ENCODE results near the gene CAPSL. TPM values are rescaled to one million over a fixed set of nuclear protein-coding genes. Genes with fewer than 3 reads are reported as not detected.
"Not testable (repeated sequence)": the region's sequence is repeated elsewhere in the genome, so short reads cannot be mapped to it uniquely, and the experiment has no call there.

CAPSL gene
- polyA plus RNA-seq = not detected

DNA sequence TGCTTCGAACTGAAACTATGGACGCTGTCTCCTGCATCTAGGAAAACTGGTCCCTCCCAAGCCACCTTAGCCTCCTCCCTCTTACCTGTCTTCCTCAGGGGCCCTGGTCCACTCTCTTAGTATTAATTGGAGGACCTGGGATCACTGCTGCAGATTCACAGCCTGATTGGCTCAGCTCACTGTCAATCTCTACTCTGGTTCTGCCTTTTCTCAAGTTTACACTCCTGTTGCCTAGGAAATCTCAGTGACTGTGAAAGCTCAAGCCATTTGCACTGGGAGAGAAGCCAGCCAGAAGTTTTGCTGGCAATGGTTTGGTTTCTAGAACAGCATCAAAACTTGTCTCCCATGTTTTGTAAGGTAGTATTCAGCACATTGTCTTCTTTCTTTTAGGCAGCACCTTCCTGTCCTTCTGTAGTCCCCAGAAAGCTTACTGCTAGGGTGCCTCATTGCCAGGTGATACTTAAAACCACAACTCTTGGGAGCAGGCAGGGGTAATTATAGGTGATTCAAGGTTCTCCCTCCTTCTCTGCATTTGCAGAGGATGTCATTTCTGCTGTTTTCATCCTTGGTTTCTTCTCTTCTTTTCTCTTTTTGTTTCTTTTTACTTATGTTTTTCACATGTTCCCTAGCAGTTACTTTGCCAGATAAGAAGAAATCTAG is at the start of gene CAPSL:
Gene CAPSL (minus strand): TSS at position 55 of the 660 bp plus-strand sequence. CDS start 17,502 bp downstream, outside the sequence.
- H3K4me1 Mint-ChIP-seq = no peaks in the 10 kb centered on the region
- H3K9me3 Mint-ChIP-seq = no peaks in the 10 kb centered on the region
- H3K27me3 Mint-ChIP-seq (ENCODE audit: low read depth in 3 of 3) = peaks cover 0 to 10% (median 2%) of the 10 kb centered on the region in 3 donors
- DNase-seq = no peak
- H3K36me3 Mint-ChIP-seq = no peaks in the 10 kb centered on the region
- H3K27ac Mint-ChIP-seq = no peak within 1 kb of the TSS
- no peak within 1 kb of the TSS for H3K4me3 Mint-ChIP-seq

- no peaks in the 10 kb centered on the region for H3K4me1 Mint-ChIP-seq
- peaks cover 0 to 4% (median 2%) of the 10 kb centered on the region in 6 donors for H3K9me3 Mint-ChIP-seq
- H3K27me3 Mint-ChIP-seq (ENCODE audit: low read depth in 3 of 3) = peaks cover 2 to 18% (median 6%) of the 10 kb centered on the region in 3 donors
- H3K27ac Mint-ChIP-seq = no peak overlapping the region
- no peak overlapping the region for H3K4me3 Mint-ChIP-seq
- peaks cover 0 to 2% (median 0%) of the 10 kb centered on the region in 3 donors for H3K36me3 Mint-ChIP-seq
- no peak for DNase-seq
These were observed 49.4 kb upstream of the CAPSL start for GRCh38 chr5:35987776-35988175.

DNA sequence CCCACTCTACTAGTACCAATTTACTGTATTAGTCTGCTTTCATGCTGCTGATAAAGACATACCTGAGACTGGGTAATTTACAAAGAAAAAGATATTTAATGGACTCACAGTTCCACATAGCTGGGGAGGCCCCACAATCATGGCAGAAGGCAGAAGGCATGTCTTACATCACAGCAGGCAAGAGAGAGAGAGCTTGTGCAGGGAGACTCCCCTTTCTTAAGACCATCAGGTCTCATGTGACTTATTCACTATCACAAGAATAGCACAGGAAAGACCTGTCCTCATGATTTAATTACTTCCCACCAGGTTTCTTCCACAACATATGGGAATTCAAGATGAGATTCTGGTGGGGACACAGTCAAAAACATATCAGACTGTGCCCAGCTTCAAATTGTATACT is 41.3 kb upstream of the CAPSL start:
- peaks cover 2 to 30% (median 12%) of the 10 kb centered on the region in 6 donors for H3K9me3 Mint-ChIP-seq
- H3K27ac Mint-ChIP-seq = no peak overlapping the region
- H3K36me3 Mint-ChIP-seq = peaks cover 0 to 8% (median 0%) of the 10 kb centered on the region in 3 donors
- no peak for DNase-seq
- no peak overlapping the region for H3K4me3 Mint-ChIP-seq
- no peaks in the 10 kb centered on the region for H3K4me1 Mint-ChIP-seq
- H3K27me3 Mint-ChIP-seq (ENCODE audit: low read depth in 3 of 3) = peaks cover 0 to 11% (median 3%) of the 10 kb centered on the region in 3 donors

DNA sequence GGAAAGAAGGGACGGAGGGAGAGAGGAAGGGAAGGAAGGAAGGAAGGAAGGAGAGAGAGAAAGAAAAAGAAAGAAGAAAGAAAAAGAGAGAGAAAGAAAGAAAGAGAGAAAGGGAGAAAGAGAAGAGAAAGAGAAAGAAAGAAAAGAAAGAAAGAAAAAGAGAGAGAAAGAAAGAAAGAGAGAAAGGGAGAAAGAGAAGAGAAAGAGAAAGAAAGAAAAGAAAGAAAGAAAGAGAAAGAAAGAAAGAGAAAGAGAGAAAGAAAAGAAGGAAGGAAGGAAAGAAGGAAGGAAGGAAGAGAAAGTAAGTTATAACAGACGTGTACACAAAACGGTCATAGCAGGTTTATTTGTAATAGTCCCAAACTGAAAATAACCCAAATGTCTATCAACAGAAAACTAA is 38.4 kb upstream of the CAPSL start:
- H3K36me3 Mint-ChIP-seq; DNase-seq; H3K27ac Mint-ChIP-seq; H3K4me1 Mint-ChIP-seq; H3K4me3 Mint-ChIP-seq; H3K27me3 Mint-ChIP-seq (ENCODE audit: low read depth in 3 of 3): not testable (repeated sequence)
- peaks cover 0 to 24% (median 8%) of the 10 kb centered on the region in 6 donors for H3K9me3 Mint-ChIP-seq

DNA sequence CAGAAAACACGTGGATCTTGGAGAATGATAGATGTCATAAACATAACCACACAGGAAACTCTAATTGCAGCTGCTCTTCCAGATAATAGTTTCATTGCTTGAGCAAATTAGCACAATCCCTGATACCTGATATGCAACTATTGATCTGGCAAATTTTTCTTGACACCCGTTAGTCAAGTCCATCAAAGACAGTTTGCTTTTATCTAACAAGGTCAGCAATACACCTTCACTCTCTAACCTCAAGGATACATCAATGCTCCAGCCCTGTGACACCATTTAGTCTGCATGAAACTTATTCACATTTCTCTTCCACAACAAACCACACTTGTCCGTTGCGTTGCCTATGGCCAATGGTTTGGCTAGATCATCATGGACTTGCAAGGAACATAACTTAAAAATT is 36.1 kb upstream of the CAPSL start:
- H3K27me3 Mint-ChIP-seq (ENCODE audit: low read depth in 3 of 3) = peaks cover 5 to 10% (median 6%) of the 10 kb centered on the region in 3 donors
- H3K4me3 Mint-ChIP-seq = no peak overlapping the region
- no peaks in the 10 kb centered on the region for H3K36me3 Mint-ChIP-seq
- no peak overlapping the region for H3K27ac Mint-ChIP-seq
- no peaks in the 10 kb centered on the region for H3K4me1 Mint-ChIP-seq
- peaks cover 0 to 18% (median 3%) of the 10 kb centered on the region in 6 donors for H3K9me3 Mint-ChIP-seq
- DNase-seq = no peak

- H3K27ac Mint-ChIP-seq = no peak overlapping the region
- peaks cover 3 to 10% (median 7%) of the 10 kb centered on the region in 3 donors for H3K27me3 Mint-ChIP-seq (ENCODE audit: low read depth in 3 of 3)
- no peaks in the 10 kb centered on the region for H3K4me1 Mint-ChIP-seq
- no peaks in the 10 kb centered on the region for H3K36me3 Mint-ChIP-seq
- H3K4me3 Mint-ChIP-seq = no peak overlapping the region
- no peak for DNase-seq
- peaks cover 0 to 7% (median 1%) of the 10 kb centered on the region in 6 donors for H3K9me3 Mint-ChIP-seq
These were observed 33.4 kb upstream of the CAPSL start for GRCh38 chr5:35971878-35972210.

- Mint-ChIP-seq H3K4me1 (no peaks in the 10 kb centered on the region), H3K4me3 (no peak overlapping the region), H3K27me3 (ENCODE audit: low read depth in 3 of 3) (peaks cover 6 to 10% (median 7%) of the 10 kb centered on the region in 3 donors)
These were observed 32.9 kb upstream of the CAPSL start for GRCh38 chr5:35971186-35971877.

DNA sequence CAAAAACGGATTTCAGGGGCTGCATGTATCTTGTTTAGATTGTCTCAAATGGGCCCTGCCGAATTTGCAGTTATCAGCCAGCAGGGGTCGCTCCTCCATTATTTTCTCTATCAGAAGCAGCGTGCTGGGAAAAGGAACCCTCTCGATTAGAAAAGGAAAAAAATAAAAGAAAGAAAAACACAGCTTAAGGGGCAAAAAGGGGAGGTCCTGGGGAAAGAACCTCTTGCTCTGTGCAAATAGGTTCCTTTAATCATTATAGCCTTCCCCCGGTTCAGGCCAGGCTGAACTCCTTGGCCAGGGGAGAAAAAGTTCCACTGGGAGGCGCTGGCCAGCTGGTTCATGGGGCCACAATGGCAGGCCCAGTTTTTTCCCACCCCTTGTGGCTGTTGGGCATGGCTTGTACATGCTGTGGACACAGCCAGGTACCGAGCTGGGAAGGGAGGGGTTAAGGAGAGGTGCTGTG is 25.0 kb upstream of the CAPSL start:
- Mint-ChIP-seq H3K4me3 (no peak overlapping the region), H3K9me3 (peaks cover 0 to 5% (median 0%) of the 10 kb centered on the region in 6 donors), H3K27ac (no peak overlapping the region), H3K4me1 (no peaks in the 10 kb centered on the region), H3K36me3 (no peaks in the 10 kb centered on the region), H3K27me3 (ENCODE audit: low read depth in 3 of 3) (peaks cover 5 to 18% (median 5%) of the 10 kb centered on the region in 3 donors)
- no peak for DNase-seq

More at GRCh38 chr5:35971186-35971877, 32.9 kb upstream of the CAPSL start:
- H3K36me3 Mint-ChIP-seq = no peaks in the 10 kb centered on the region
- DNase-seq = no peak
- peaks cover 0 to 5% (median 1%) of the 10 kb centered on the region in 6 donors for H3K9me3 Mint-ChIP-seq
- H3K27ac Mint-ChIP-seq = no peak overlapping the region

- DNase-seq = no peak
- Mint-ChIP-seq H3K9me3 (peaks cover 0 to 5% (median under 1%) of the 10 kb centered on the region in 6 donors), H3K4me1 (no peaks in the 10 kb centered on the region), H3K36me3 (no peaks in the 10 kb centered on the region), H3K27ac (no peak overlapping the region), H3K27me3 (ENCODE audit: low read depth in 3 of 3) (peaks cover 4 to 21% (median 4%) of the 10 kb centered on the region in 3 donors), H3K4me3 (peak overlapping the region in 1 of 5 donors; percentile 9)
These were observed 21.9 kb upstream of the CAPSL start for GRCh38 chr5:35960328-35960727.

- Mint-ChIP-seq H3K36me3 (no peaks in the 10 kb centered on the region), H3K9me3 (peaks cover 0 to 5% (median 1%) of the 10 kb centered on the region in 6 donors), H3K27me3 (ENCODE audit: low read depth in 3 of 3) (peaks cover 2 to 10% (median 3%) of the 10 kb centered on the region in 3 donors), H3K27ac (no peak overlapping the region), H3K4me3 (no peak overlapping the region), H3K4me1 (no peaks in the 10 kb centered on the region)
- DNase-seq = no peak
These were observed 18.0 kb upstream of the CAPSL start for GRCh38 chr5:35956429-35956828.

DNA sequence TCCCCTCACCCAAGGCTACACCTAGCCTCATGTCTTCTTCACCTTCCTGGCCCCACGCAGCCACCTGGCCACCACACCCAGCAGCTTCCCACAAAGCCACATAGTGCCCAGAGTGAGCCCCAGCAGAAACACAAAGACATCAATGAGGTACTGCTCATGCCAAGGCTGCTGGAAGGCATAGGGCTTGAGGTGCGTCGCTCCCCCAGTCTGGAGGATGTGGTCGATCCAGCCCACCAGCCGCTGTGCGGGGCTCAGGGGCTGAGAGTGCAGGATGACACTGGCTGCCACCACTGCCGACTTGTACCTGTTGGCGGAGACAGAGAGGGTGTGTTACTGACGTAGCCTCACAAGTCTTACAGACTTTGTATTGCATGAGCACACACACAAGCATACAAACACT is 15.8 kb upstream of the CAPSL start:
- Mint-ChIP-seq H3K9me3 (peaks cover 0 to 5% (median 1%) of the 10 kb centered on the region in 6 donors), H3K27ac (no peak overlapping the region), H3K4me3 (no peak overlapping the region), H3K27me3 (ENCODE audit: low read depth in 3 of 3) (peaks cover 2 to 8% (median 6%) of the 10 kb centered on the region in 3 donors), H3K36me3 (no peaks in the 10 kb centered on the region), H3K4me1 (no peaks in the 10 kb centered on the region)
- no peak for DNase-seq

- H3K4me1 Mint-ChIP-seq = no peaks in the 10 kb centered on the region
- H3K27ac Mint-ChIP-seq = no peak overlapping the region
- H3K27me3 Mint-ChIP-seq (ENCODE audit: low read depth in 3 of 3) = peaks cover 2 to 7% (median 5%) of the 10 kb centered on the region in 3 donors
- H3K4me3 Mint-ChIP-seq = no peak overlapping the region
- H3K36me3 Mint-ChIP-seq = no peaks in the 10 kb centered on the region
- H3K9me3 Mint-ChIP-seq = peaks cover 0 to 1% (median 0%) of the 10 kb centered on the region in 6 donors
- no peak for DNase-seq
These were observed 8.7 kb upstream of the CAPSL start for GRCh38 chr5:35947085-35947484.

GRCh38 chr5:35939639-35940038 is 1.2 kb upstream of the CAPSL start:
- no peaks in the 10 kb centered on the region for H3K9me3 Mint-ChIP-seq
- no peak for DNase-seq
- H3K4me3 Mint-ChIP-seq = no peak overlapping the region
- peaks cover 0 to 10% (median 2%) of the 10 kb centered on the region in 3 donors for H3K27me3 Mint-ChIP-seq (ENCODE audit: low read depth in 3 of 3)
- no peaks in the 10 kb centered on the region for H3K36me3 Mint-ChIP-seq
- no peaks in the 10 kb centered on the region for H3K4me1 Mint-ChIP-seq
- H3K27ac Mint-ChIP-seq = no peak overlapping the region

- peak overlapping the region in 2 of 6 donors; percentile 20 to 58 for H3K27ac Mint-ChIP-seq
- no peaks in the 10 kb centered on the region for H3K36me3 Mint-ChIP-seq
- H3K9me3 Mint-ChIP-seq = no peaks in the 10 kb centered on the region
- DNase-seq = peak; percentile 43 to 61 (median 52)
- peak overlapping the region in 3 of 5 donors; percentile 40 to 51 (median 45) for H3K4me3 Mint-ChIP-seq
- peaks cover 2 to 8% (median 4%) of the 10 kb centered on the region in 3 donors for H3K27me3 Mint-ChIP-seq (ENCODE audit: low read depth in 3 of 3)
- H3K4me1 Mint-ChIP-seq = peaks cover 10 to 18% of the 10 kb centered on the region in 2 donors
These were observed 11.9 kb downstream of the CAPSL start for GRCh38 chr5:35926389-35927051.
